ENCODE measurements around the gene ERFE.

The ERFE gene

GRCh38 chr2:238171575-238172187 is 12.9 kb downstream of the ERFE start:
- no peak for TF ChIP-seq CTCF (IDR thresholded peaks at IDR 0.05; ENCODE audit: low read depth, low read length, missing control alignments)
- in situ Hi-C loops (cut with HindIII; ENCODE audit: low pct_ligation_motif_present, low sequenced_read_pairs) = no loop called here
- Histone ChIP-seq H3K27me3 (replicated peaks) (no peaks in the 10 kb centered on the region), H3K4me3 (ENCODE audit: low read depth, low read length) (no peak overlapping the region), H3K27ac (no peak overlapping the region), H3K36me3 (replicated peaks) (peaks cover 40% of the 10 kb centered on the region)
- no peak for DNase-seq

- Histone ChIP-seq H3K36me3 (replicated peaks) (peaks cover 39% of the 10 kb centered on the region), H3K4me3 (ENCODE audit: low read depth, low read length) (no peak overlapping the region), H3K27me3 (replicated peaks) (no peaks in the 10 kb centered on the region), H3K27ac (no peak overlapping the region)
- TF ChIP-seq CTCF (IDR thresholded peaks at IDR 0.05; ENCODE audit: low read depth, low read length, missing control alignments) = no peak
- DNase-seq = no peak
- in situ Hi-C loops (cut with HindIII; ENCODE audit: low pct_ligation_motif_present, low sequenced_read_pairs) = no loop called here
Measured at GRCh38 chr2:238172439-238172838, 13.7 kb downstream of the ERFE start.

GRCh38 chr2:238173692-238174091 is 14.9 kb downstream of the ERFE start:
- Histone ChIP-seq H3K27me3 (replicated peaks) (no peaks in the 10 kb centered on the region), H3K27ac (no peak overlapping the region)

GRCh38 chr2:238174291-238174690 is 15.5 kb downstream of the ERFE start:
- Histone ChIP-seq H3K36me3 (replicated peaks) (peaks cover 47% of the 10 kb centered on the region), H3K4me3 (ENCODE audit: low read depth, low read length) (no peak overlapping the region), H3K27me3 (replicated peaks) (no peaks in the 10 kb centered on the region), H3K27ac (no peak overlapping the region)
- in situ Hi-C loops (cut with HindIII; ENCODE audit: low pct_ligation_motif_present, low sequenced_read_pairs) = no loop called here
- TF ChIP-seq CTCF (IDR thresholded peaks at IDR 0.05; ENCODE audit: low read depth, low read length, missing control alignments) = no peak
- DNase-seq = no peak

More at GRCh38 chr2:238173692-238174091, 14.9 kb downstream of the ERFE start:
- Histone ChIP-seq H3K36me3 (replicated peaks) (peaks cover 44% of the 10 kb centered on the region), H3K4me3 (ENCODE audit: low read depth, low read length) (no peak overlapping the region)
- in situ Hi-C loops (cut with HindIII; ENCODE audit: low pct_ligation_motif_present, low sequenced_read_pairs) = no loop called here
- no peak for DNase-seq
- TF ChIP-seq CTCF (IDR thresholded peaks at IDR 0.05; ENCODE audit: low read depth, low read length, missing control alignments) = peak; percentile 55

- TF ChIP-seq CTCF (IDR thresholded peaks at IDR 0.05; ENCODE audit: low read depth, low read length, missing control alignments) = no peak
- H3K27me3 ChIP-seq (replicated peaks) = no peaks in the 10 kb centered on the region
- no peak for DNase-seq
- in situ Hi-C loops (cut with HindIII; ENCODE audit: low pct_ligation_motif_present, low sequenced_read_pairs) = no loop called here
- H3K27ac ChIP-seq = no peak overlapping the region
- H3K4me3 ChIP-seq (ENCODE audit: low read depth, low read length) = no peak overlapping the region
- H3K36me3 ChIP-seq (replicated peaks) = peaks cover 51% of the 10 kb centered on the region
Measured at GRCh38 chr2:238174701-238175100, 15.9 kb downstream of the ERFE start.

GRCh38 chr2:238176613-238177012 is 17.8 kb downstream of the ERFE start:
- DNase-seq = no peak
- Histone ChIP-seq H3K36me3 (replicated peaks) (peaks cover 63% of the 10 kb centered on the region), H3K4me3 (ENCODE audit: low read depth, low read length) (no peak overlapping the region), H3K27me3 (replicated peaks) (no peaks in the 10 kb centered on the region), H3K27ac (no peak overlapping the region)
- in situ Hi-C loops (cut with HindIII; ENCODE audit: low pct_ligation_motif_present, low sequenced_read_pairs) = no loop called here
- TF ChIP-seq CTCF (IDR thresholded peaks at IDR 0.05; ENCODE audit: low read depth, low read length, missing control alignments) = no peak
